ENCODE data around the gene RAB11FIP2. TPM values are rescaled to one million over a fixed set of nuclear protein-coding genes. Genes with fewer than 3 reads are reported as not detected.

Gene RAB11FIP2
- total RNA-seq, 1 experiment from 2014 or later, result 18.4 TPM

- H3K9ac ChIP-seq (ENCODE audit: extremely low read depth, insufficient read length, low read length), result no peak overlapping the region
- no peaks in the 10 kb centered on the region for H3K4me1 ChIP-seq (ENCODE audit: insufficient read depth, low read length)
- H3K4me2 ChIP-seq (ENCODE audit: insufficient read depth, insufficient read length, low read length), result no peak overlapping the region
- no peaks in the 10 kb centered on the region for H4K20me1 ChIP-seq (ENCODE audit: control insufficient read depth, insufficient read depth, insufficient read length)
- H3T11ph ChIP-seq (ENCODE audit: low read length), result no peak overlapping the region
- H3K36me3 Mint-ChIP-seq (ENCODE audit: insufficient read depth in 1 of 3, low read depth in 3 of 3), result no peaks in the 10 kb centered on the region; a peak in 2 of 7 replicates
- no peak overlapping the region for H2BK120ac ChIP-seq (ENCODE audit: low read depth, low read length, poor library complexity, severe bottlenecking)
- no peaks in the 10 kb centered on the region for H3K27me3 Mint-ChIP-seq (ENCODE audit: low read depth)
- no peaks in the 10 kb centered on the region for H3K27me3 ChIP-seq (ENCODE audit: insufficient read depth, low read length)
- no peak overlapping the region for H2BK20ac ChIP-seq (ENCODE audit: low read depth, low read length, poor library complexity, severe bottlenecking)
- no peak overlapping the region for H4K8ac ChIP-seq (replicated peaks; ENCODE audit: insufficient read length, low read depth, low read length)
- no peak overlapping the region for H2BK5ac ChIP-seq (ENCODE audit: insufficient read length, low read length)
- H3K23me2 ChIP-seq (ENCODE audit: insufficient read length, low read depth, low read length, poor library complexity, severe bottlenecking), result no peaks in the 10 kb centered on the region
- H3K9me3 ChIP-seq (ENCODE audit: control insufficient read depth, low read depth, low read length), result no peaks in the 10 kb centered on the region
- H4K91ac ChIP-seq (ENCODE audit: insufficient read length, low read depth, low read length), result no peak overlapping the region
- H3K56ac ChIP-seq (ENCODE audit: insufficient read length, low read depth, low read length), result no peak overlapping the region
- no peak overlapping the region for H2AFZ ChIP-seq (ENCODE audit: low read length)
- H3K18ac ChIP-seq (ENCODE audit: insufficient read length, low read depth, low read length), result no peak overlapping the region
- WGBS (ENCODE audit: extremely low coverage, insufficient read length, low lambda C conversion rate), result no CpG with 5 or more reads among the region's 4 CpGs
- no peak overlapping the region for H2AK5ac ChIP-seq (ENCODE audit: insufficient read length, low read length)
- H2BK15ac ChIP-seq (ENCODE audit: low read depth, low read length), result no peak overlapping the region
- peaks cover 0 to 11% of the 10 kb centered on the region in 2 experiments; a peak in 3 of 5 replicates for H3K9me3 Mint-ChIP-seq
- TF ChIP-seq, protein P1, sequence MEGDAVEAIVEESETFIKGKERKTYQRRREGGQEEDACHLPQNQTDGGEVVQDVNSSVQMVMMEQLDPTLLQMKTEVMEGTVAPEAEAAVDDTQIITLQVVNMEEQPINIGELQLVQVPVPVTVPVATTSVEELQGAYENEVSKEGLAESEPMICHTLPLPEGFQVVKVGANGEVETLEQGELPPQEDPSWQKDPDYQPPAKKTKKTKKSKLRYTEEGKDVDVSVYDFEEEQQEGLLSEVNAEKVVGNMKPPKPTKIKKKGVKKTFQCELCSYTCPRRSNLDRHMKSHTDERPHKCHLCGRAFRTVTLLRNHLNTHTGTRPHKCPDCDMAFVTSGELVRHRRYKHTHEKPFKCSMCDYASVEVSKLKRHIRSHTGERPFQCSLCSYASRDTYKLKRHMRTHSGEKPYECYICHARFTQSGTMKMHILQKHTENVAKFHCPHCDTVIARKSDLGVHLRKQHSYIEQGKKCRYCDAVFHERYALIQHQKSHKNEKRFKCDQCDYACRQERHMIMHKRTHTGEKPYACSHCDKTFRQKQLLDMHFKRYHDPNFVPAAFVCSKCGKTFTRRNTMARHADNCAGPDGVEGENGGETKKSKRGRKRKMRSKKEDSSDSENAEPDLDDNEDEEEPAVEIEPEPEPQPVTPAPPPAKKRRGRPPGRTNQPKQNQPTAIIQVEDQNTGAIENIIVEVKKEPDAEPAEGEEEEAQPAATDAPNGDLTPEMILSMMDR (conservative IDR thresholded peaks at IDR 0.05), result no peak
- no peaks in the 10 kb centered on the region for H3K79me1 ChIP-seq (ENCODE audit: insufficient read depth, low read depth, low read length, poor library complexity, severe bottlenecking)
- H3K4ac ChIP-seq (ENCODE audit: low read depth, low read length), result no peak overlapping the region
- no peaks in the 10 kb centered on the region for H3K79me2 ChIP-seq (ENCODE audit: insufficient read depth, low read length)
- H3K4me1 Mint-ChIP-seq, result no peaks in the 10 kb centered on the region
- H2BK12ac ChIP-seq (ENCODE audit: insufficient read length, low read depth, low read length), result peak overlapping the region; percentile 59
- H3K27ac Mint-ChIP-seq, result no peak overlapping the region
- H3K27ac ChIP-seq (ENCODE audit: insufficient read length, low read depth, low read length), result no peak overlapping the region
- H3K23ac ChIP-seq (ENCODE audit: insufficient read length, low read depth, low read length), result no peak overlapping the region
- H4K5ac ChIP-seq (ENCODE audit: insufficient read length, low read depth, low read length), result no peak overlapping the region
- DNase-seq, result no peak
- H3K14ac ChIP-seq (ENCODE audit: insufficient read depth, low read length), result no peak overlapping the region
- no peak overlapping the region for H3K4me3 Mint-ChIP-seq
Measured at GRCh38 chr10:118080817-118081216, 34.1 kb upstream of the RAB11FIP2 start.
